Measurements from ENCODE around the gene OPA1. TPM values are rescaled to one million over a fixed set of nuclear protein-coding genes. Genes with fewer than 3 reads are reported as not detected.
A peak's percentile ranks its signal among the peaks of the same experiment; 100 is the strongest.

OPA1 gene
- total and polyA plus RNA-seq, 2 of the 13 experiments (the other 11 are each of a cell fraction or from before 2014, with no cell fraction given): 26.7 to 78.5 TPM

DNA sequence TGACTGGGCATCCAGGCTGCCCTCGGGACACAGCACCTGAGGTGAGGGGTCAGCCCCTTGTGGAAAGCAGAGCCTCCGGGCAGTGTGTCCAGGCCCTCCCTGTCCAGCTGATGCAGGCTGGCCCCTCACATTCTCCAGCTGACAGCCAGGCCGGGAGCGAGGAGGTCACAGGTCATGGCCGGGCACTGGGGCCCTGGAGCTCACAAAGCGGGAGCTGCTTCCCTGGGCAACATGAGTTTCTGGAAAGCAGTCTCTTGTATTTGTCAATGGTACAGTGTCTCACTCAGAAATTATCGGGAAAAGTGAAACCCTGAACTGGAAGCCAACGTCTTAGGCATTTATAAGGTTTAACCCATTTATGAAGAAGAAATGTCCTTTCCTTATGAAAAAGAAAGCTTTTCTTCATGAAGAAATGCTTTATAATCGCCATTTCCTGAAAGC lies 118.5 kb downstream of the OPA1 start (continued):
- TF ChIP-seq PRDM10 (CRISPR knock-in tag; IDR thresholded peaks at IDR 0.05; ENCODE audit: low read depth) (no peak), ERF (CRISPR knock-in tag; IDR thresholded peaks at IDR 0.05) (peak; percentile 59; the same call in 1 of the 2 replicates), HOXD1 (CRISPR knock-in tag; IDR thresholded peaks at IDR 0.05) (no peak), SYNCRIP (IDR thresholded peaks at IDR 0.05; ENCODE audit: insufficient read depth, low read depth, low read length) (no peak), ZNF672 (CRISPR knock-in tag; IDR thresholded peaks at IDR 0.05) (no peak; the same call in 1 of the 2 replicates), GATA4 (IDR thresholded peaks at IDR 0.05; ENCODE audit: borderline replicate concordance, low read depth) (no peak), MEIS1 (CRISPR knock-in tag; IDR thresholded peaks at IDR 0.05; ENCODE audit: borderline replicate concordance) (no peak; the same call in 1 of the 2 replicates), RFX5 (IDR thresholded peaks at IDR 0.05; ENCODE audit: low read depth, low read length) (no peak), ZNF788 (CRISPR knock-in tag; IDR thresholded peaks at IDR 0.05; ENCODE audit: borderline replicate concordance) (peak; percentile 64; the same call in 1 of the 2 replicates), YEATS2 (CRISPR knock-in tag; IDR thresholded peaks at IDR 0.05; ENCODE audit: borderline replicate concordance) (no peak), TOPORS (CRISPR knock-in tag; IDR thresholded peaks at IDR 0.05) (no peak), NFYB (CRISPR knock-in tag; IDR thresholded peaks at IDR 0.05) (no peak), HNRNPL (IDR thresholded peaks at IDR 0.05; ENCODE audit: low read depth, low read length) (peak; percentile 87), RNF2 (conservative IDR thresholded peaks at IDR 0.05; ENCODE audit: low read depth) (no peak), REL (CRISPR knock-in tag; conservative IDR thresholded peaks at IDR 0.05) (no peak), ZNF607 (CRISPR knock-in tag; IDR thresholded peaks at IDR 0.05; ENCODE audit: borderline replicate concordance) (no peak), FOXA1 (IDR thresholded peaks at IDR 0.05) (no peak), FOXA1 (CRISPR knock-in tag; IDR thresholded peaks at IDR 0.05) (peak; percentile 83), ZNF891 (CRISPR knock-in tag; IDR thresholded peaks at IDR 0.05) (peak; percentile 26; the same call in 1 of the 2 replicates)
- TF ChIP-seq, protein P1, sequence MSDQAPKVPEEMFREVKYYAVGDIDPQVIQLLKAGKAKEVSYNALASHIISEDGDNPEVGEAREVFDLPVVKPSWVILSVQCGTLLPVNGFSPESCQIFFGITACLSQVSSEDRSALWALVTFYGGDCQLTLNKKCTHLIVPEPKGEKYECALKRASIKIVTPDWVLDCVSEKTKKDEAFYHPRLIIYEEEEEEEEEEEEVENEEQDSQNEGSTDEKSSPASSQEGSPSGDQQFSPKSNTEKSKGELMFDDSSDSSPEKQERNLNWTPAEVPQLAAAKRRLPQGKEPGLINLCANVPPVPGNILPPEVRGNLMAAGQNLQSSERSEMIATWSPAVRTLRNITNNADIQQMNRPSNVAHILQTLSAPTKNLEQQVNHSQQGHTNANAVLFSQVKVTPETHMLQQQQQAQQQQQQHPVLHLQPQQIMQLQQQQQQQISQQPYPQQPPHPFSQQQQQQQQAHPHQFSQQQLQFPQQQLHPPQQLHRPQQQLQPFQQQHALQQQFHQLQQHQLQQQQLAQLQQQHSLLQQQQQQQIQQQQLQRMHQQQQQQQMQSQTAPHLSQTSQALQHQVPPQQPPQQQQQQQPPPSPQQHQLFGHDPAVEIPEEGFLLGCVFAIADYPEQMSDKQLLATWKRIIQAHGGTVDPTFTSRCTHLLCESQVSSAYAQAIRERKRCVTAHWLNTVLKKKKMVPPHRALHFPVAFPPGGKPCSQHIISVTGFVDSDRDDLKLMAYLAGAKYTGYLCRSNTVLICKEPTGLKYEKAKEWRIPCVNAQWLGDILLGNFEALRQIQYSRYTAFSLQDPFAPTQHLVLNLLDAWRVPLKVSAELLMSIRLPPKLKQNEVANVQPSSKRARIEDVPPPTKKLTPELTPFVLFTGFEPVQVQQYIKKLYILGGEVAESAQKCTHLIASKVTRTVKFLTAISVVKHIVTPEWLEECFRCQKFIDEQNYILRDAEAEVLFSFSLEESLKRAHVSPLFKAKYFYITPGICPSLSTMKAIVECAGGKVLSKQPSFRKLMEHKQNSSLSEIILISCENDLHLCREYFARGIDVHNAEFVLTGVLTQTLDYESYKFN (CRISPR knock-in tag; conservative IDR thresholded peaks at IDR 0.05): peak; percentile 83
- TF ChIP-seq, protein P2, sequence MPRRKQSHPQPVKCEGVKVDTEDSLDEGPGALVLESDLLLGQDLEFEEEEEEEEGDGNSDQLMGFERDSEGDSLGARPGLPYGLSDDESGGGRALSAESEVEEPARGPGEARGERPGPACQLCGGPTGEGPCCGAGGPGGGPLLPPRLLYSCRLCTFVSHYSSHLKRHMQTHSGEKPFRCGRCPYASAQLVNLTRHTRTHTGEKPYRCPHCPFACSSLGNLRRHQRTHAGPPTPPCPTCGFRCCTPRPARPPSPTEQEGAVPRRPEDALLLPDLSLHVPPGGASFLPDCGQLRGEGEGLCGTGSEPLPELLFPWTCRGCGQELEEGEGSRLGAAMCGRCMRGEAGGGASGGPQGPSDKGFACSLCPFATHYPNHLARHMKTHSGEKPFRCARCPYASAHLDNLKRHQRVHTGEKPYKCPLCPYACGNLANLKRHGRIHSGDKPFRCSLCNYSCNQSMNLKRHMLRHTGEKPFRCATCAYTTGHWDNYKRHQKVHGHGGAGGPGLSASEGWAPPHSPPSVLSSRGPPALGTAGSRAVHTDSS (CRISPR knock-in tag; conservative IDR thresholded peaks at IDR 0.05): no peak
- TF ChIP-seq, protein P3, sequence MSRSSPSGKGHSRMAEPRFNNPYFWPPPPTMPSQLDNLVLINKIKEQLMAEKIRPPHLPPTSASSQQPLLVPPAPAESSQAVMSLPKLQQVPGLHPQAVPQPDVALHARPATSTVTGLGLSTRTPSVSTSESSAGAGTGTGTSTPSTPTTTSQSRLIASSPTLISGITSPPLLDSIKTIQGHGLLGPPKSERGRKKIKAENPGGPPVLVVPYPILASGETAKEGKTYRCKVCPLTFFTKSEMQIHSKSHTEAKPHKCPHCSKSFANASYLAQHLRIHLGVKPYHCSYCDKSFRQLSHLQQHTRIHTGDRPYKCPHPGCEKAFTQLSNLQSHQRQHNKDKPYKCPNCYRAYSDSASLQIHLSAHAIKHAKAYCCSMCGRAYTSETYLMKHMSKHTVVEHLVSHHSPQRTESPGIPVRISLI (CRISPR knock-in tag; IDR thresholded peaks at IDR 0.05; ENCODE audit: borderline replicate concordance): peak; percentile 31; the same call in 1 of the 2 replicates
